MM.1S (cell line): ENCODE data around the gene RTL5.

ENCODE experiments used
- EZH2 ChIP-seq: fragments of 300-600 bp; sonication (generic); optimal IDR thresholded peaks from 2 replicates; pipeline ENCODE3; 2017; ENCODE audit warnings: low read depth, mild to moderate bottlenecking, antibody characterized with exemption, low read length, mixed read lengths
- TF ChIP-seq, protein P1 (sequence below): fragments of 300-600 bp; sonication (generic); IDR thresholded peaks from 2 replicates; pipeline ENCODE4 v1.5.1; 2016; ENCODE audit warnings: antibody characterized with exemption, low read length, mixed read lengths

DNA sequence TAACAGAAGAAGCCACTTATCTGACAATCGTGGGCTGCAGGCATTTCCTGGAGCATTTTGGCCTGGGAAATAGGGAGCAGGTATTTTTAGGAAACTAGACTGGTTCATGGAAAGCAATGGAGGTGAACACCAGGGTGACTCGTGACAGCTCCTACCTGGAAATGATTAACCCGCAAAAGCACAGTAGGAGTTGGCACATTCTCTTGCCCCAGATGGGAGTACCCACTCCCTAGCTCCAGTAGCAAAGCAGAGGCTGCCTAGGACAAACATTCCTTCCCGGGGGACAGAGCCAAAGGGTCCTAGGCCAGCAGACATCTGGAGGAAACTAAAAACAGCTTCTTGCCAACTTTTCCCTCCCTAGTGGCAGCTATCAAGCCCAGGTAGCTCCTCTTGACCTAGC lies 29.0 kb downstream of the RTL5 start:
- TF ChIP-seq, protein P1, sequence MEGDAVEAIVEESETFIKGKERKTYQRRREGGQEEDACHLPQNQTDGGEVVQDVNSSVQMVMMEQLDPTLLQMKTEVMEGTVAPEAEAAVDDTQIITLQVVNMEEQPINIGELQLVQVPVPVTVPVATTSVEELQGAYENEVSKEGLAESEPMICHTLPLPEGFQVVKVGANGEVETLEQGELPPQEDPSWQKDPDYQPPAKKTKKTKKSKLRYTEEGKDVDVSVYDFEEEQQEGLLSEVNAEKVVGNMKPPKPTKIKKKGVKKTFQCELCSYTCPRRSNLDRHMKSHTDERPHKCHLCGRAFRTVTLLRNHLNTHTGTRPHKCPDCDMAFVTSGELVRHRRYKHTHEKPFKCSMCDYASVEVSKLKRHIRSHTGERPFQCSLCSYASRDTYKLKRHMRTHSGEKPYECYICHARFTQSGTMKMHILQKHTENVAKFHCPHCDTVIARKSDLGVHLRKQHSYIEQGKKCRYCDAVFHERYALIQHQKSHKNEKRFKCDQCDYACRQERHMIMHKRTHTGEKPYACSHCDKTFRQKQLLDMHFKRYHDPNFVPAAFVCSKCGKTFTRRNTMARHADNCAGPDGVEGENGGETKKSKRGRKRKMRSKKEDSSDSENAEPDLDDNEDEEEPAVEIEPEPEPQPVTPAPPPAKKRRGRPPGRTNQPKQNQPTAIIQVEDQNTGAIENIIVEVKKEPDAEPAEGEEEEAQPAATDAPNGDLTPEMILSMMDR: no peak
- TF ChIP-seq EZH2: no peak
